HEK293T (cell line): ENCODE data around the gene DERA.
A peak's percentile ranks its signal among the peaks of the same experiment; 100 is the strongest.
"Not testable (repeated sequence)": the region's sequence is repeated elsewhere in the genome, so short reads cannot be mapped to it uniquely, and the experiment has no call there.

Experiments used
- CTCF ChIA-PET: fragments of 350-600 bp; formaldehyde crosslinking; extraction: SDS; loops from one replicate; lab custom pipeline; 2021; ENCODE audit warnings: antibody characterized with exemption, inconsistent platforms; lab: Yijun Ruan, JAX
- POLR2A ChIA-PET: fragments of 350-600 bp; formaldehyde crosslinking; extraction: SDS; loops from one replicate; lab custom pipeline; 2020; ENCODE audit warnings: antibody characterized with exemption, inconsistent platforms; lab: Yijun Ruan, JAX
- DNase-seq: peaks from one replicate; pipeline ENCODE4 v3.0.0; 2012; ENCODE audit warnings: mixed read lengths; ENCODE audit errors: extremely low spot score
- ARNT ChIP-seq: fragments of 450-650 bp; IDR thresholded peaks from 2 replicates; pipeline ENCODE4 v1.6.1; 2017; ENCODE audit warnings: mild to moderate bottlenecking
- BHLHE40 ChIP-seq: fragments of 450-650 bp; IDR thresholded peaks from 2 replicates; pipeline ENCODE4 v1.6.1; 2016; ENCODE audit warnings: mild to moderate bottlenecking, moderate library complexity, borderline replicate concordance
- CTBP1 ChIP-seq: fragments of 450-650 bp; IDR thresholded peaks from 2 replicates; pipeline ENCODE4 v1.6.1; 2016; ENCODE audit warnings: borderline replicate concordance
- ELF4 ChIP-seq: fragments of 450-650 bp; IDR thresholded peaks from 2 replicates; pipeline ENCODE4 v1.6.1; 2017; ENCODE audit warnings: antibody characterized with exemption
- FOXA1 ChIP-seq: fragments of 450-650 bp; IDR thresholded peaks from 2 replicates; pipeline ENCODE4 v1.6.1; 2016; ENCODE audit warnings: mild to moderate bottlenecking
- FOXK2 ChIP-seq: fragments of 450-650 bp; IDR thresholded peaks from 2 replicates; pipeline ENCODE4 v1.6.1; 2016; ENCODE audit warnings: mild to moderate bottlenecking
- FOXM1 ChIP-seq: fragments of 450-650 bp; IDR thresholded peaks from 2 replicates; pipeline ENCODE4 v1.6.1; 2017; ENCODE audit warnings: mild to moderate bottlenecking, borderline replicate concordance
- HDGF ChIP-seq: fragments of 450-650 bp; IDR thresholded peaks from 2 replicates; pipeline ENCODE4 v1.6.1; 2017; ENCODE audit warnings: antibody characterized with exemption, borderline replicate concordance
- L3MBTL2 ChIP-seq: fragments of 450-650 bp; conservative IDR thresholded peaks from 2 replicates; pipeline ENCODE4 v1.6.1; 2016; ENCODE audit warnings: mild to moderate bottlenecking
- LEF1 ChIP-seq: fragments of 450-650 bp; IDR thresholded peaks from 2 replicates; pipeline ENCODE4 v1.6.1; 2017; ENCODE audit warnings: mild to moderate bottlenecking, borderline replicate concordance
- NFRKB ChIP-seq: fragments of 450-650 bp; IDR thresholded peaks from 2 replicates; pipeline ENCODE4 v1.6.1; 2016; ENCODE audit warnings: mild to moderate bottlenecking, moderate library complexity
- SP1 ChIP-seq: fragments of 450-650 bp; IDR thresholded peaks from 2 replicates; pipeline ENCODE4 v1.6.1; 2017
- SUZ12 ChIP-seq: fragments of 450-650 bp; IDR thresholded peaks from 2 replicates; pipeline ENCODE4 v1.6.1; 2016; ENCODE audit warnings: mild to moderate bottlenecking
- TARDBP ChIP-seq: fragments of 450-650 bp; IDR thresholded peaks from 2 replicates; pipeline ENCODE4 v1.6.1; 2016
- ZNF384 ChIP-seq: fragments of 450-650 bp; IDR thresholded peaks from 2 replicates; pipeline ENCODE4 v1.6.1; 2016
- TF ChIP-seq, protein P1 (sequence below): fragments of 450-650 bp; IDR thresholded peaks from 2 replicates; pipeline ENCODE4 v1.6.1; 2016

Gene DERA

DNA sequence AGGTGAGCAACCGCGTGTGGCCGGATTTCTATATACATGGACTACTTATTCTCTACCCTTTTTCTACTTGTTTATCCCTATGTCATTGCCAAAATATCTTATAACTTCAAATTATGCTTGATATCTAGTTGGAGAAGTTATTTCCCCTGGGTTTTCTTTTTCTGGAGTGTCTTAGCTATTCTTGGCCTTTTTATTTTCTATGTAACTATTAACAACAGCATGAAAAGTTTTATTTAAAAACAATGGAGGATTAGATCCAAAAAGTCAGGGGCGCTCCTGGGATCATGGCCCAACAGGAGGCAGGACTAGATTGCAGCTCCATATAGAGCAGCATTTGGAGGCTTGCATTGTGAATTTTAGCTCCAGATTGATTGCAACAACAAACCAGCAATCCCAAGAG lies 37.6 kb upstream of the DERA start:
- no peak for DNase-seq
- POLR2A ChIA-PET: no interaction called here
- CTCF ChIA-PET: interaction anchor here (0.6 kb wide), 1 partner anchor 10 kb away, joined by 4 read pairs; no protein-coding TSS in a partner anchor
- no peak for TF ChIP-seq FOXM1
- no peak for TF ChIP-seq HDGF
- no peak for TF ChIP-seq L3MBTL2
- no peak for TF ChIP-seq CTBP1
- TF ChIP-seq NFRKB: no peak
- no peak for TF ChIP-seq SUZ12
- no peak for TF ChIP-seq SP1

DNA sequence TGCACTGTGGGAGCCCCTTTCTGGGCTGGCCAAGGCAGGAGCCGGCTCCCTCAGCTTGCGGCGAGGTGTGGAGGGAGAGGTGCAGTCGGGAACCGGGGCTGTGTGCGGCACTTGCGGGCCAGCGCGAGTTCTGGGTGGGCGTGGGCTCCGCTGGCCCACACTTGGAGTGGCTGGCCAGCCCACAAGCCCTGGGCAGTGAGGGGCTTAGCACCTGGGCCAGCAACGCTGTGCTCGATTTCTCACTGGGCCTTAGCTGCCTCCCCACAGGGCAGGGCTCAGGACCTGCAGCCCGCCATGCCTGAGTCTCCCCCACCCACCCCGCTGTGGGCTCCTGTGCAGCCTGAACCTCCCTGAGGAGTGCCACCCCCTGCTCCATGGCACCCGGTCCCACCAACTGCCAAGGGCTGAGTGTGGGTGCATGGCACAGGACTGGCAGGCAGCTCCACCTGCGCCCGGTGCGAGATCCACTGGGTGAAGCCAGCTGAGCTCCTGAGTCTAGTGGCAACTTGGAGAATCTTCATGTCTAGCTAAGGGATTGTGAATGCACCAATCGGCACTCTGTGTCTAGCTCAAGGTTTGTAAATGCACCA lies 36.5 kb upstream of the DERA start:
- CTCF ChIA-PET: interaction anchor here (1.2 kb wide), 1 partner anchor 24 kb away, joined by 4 read pairs; no protein-coding TSS in a partner anchor
- POLR2A ChIA-PET: not testable (repeated sequence)

DNA sequence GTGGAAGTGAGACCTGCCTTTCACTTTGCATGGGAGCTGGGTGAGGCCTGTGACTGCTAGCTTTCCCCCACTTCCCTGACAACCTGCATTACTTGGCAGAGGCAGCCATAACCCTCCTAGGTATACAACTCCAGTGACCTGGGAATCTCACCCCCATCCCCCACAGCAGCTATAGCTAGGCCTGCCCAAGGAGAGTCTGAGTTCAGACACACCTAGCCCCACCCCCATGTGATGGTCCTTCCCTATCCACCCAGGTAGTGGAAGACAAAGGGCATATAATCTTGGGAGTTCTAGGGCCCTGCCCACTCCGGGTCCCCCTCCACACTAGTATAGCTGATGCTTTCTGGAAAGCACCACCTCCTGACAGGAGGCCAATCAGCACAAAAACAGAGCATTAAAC lies 35.3 kb upstream of the DERA start:
- CTCF ChIA-PET: interaction anchor here (1.2 kb wide), 1 partner anchor 23 kb away, joined by 4 read pairs; no protein-coding TSS in a partner anchor
- POLR2A ChIA-PET: no interaction called here
- no peak for DNase-seq
- TF ChIP-seq, protein P1, sequence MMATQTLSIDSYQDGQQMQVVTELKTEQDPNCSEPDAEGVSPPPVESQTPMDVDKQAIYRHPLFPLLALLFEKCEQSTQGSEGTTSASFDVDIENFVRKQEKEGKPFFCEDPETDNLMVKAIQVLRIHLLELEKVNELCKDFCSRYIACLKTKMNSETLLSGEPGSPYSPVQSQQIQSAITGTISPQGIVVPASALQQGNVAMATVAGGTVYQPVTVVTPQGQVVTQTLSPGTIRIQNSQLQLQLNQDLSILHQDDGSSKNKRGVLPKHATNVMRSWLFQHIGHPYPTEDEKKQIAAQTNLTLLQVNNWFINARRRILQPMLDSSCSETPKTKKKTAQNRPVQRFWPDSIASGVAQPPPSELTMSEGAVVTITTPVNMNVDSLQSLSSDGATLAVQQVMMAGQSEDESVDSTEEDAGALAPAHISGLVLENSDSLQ: no peak
- TF ChIP-seq ELF4: no peak
- TF ChIP-seq FOXM1: no peak
- TF ChIP-seq SP1: no peak
- no peak for TF ChIP-seq FOXA1
- no peak for TF ChIP-seq TARDBP
- TF ChIP-seq CTBP1: no peak
- no peak for TF ChIP-seq LEF1
- no peak for TF ChIP-seq SUZ12
- TF ChIP-seq HDGF: no peak
- TF ChIP-seq ARNT: no peak
- TF ChIP-seq NFRKB: no peak
- no peak for TF ChIP-seq FOXK2
- no peak for TF ChIP-seq ZNF384
- TF ChIP-seq L3MBTL2: no peak
- no peak for TF ChIP-seq BHLHE40

More for the DNA sequence above, 36.5 kb upstream of the DERA start:
- not testable (repeated sequence) for DNase-seq

DNA sequence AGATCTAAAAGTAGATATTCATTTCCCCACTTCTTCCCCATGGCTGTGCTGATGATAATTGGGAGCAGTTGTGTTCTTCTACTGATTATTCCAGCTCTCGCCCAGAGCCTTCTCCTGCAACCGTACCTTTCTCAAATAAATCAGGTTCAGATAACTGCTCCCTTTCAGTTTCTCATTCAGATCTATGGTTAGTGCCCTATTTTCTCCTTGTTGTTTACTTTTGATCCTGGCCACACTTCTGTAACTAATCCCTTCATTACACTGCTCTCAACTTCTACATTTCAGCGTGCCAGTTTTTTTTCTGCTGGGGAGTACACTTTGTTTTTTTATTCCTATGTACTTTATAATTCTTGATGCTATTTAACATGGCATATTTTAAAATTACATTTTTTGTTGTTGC lies 31.7 kb upstream of the DERA start:
- ChIA-PET CTCF (no interaction called here), POLR2A (no interaction called here)
- TF ChIP-seq SP1: no peak
- no peak for TF ChIP-seq CTBP1
- no peak for TF ChIP-seq L3MBTL2
- DNase-seq: no peak

DNA sequence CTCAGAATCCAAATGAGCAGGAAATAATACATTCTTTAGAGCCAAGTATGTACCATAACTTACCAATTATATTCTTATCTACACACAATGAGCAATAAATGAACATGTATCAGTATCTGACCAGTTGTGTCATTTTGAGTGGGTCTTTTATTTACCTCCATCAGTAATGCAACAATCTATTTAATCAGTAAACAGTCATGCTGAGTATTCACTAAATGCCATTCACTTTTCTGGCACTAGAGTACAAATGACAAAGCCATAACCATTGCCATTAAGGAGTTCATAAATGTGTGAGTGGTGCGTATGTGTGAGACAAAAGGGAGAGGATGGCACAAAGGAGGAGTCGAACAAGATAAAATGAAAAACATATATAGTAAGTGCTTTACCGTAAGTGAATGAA lies 30.4 kb upstream of the DERA start:
- TF ChIP-seq ZNF384 (no peak), ARNT (no peak), L3MBTL2 (no peak), SUZ12 (no peak), FOXM1 (no peak)

DNA sequence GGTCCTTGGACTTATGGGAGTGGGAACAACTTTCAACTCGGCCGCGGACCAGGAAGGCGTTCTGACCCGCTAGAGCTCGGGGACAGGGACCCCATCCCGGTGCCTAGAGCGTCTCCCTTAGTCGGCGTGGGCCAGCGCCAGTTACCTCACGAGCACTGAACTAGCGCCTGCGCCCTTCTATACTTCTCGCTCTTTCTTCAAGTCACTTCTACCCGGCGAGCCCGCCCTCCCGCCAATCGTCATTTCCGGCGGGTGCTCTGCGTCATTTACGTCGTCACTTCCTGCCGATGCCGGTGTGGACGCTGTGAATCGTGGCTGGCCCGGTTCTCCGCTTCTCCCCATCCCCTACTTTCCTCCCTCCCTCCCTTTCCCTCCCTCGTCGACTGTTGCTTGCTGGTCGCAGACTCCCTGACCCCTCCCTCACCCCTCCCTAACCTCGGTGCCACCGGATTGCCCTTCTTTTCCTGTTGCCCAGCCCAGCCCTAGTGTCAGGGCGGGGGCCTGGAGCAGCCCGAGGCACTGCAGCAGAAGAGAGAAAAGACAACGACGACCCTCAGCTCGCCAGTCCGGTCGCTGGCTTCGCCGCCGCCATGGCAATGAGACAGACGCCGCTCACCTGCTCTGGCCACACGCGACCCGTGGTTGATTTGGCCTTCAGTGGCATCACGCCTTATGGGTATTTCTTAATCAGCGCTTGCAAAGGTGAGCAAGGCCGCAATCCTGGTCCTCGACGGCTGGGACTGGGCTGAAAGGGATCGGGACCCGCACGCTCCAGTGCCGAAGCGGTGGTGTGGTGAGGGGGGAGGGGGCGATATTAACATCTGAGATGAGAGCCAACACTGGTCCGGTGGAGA lies 28.8 kb upstream of the DERA start, which contains the start of gene STRAP:
Gene STRAP (plus strand): TSS at position 270 of the 854 bp plus-strand sequence. CDS start 321 bp downstream, at position 591.
- no peak for TF ChIP-seq TARDBP
- no peak for TF ChIP-seq FOXK2
- TF ChIP-seq CTBP1: no peak
- TF ChIP-seq SP1: no peak
- peak; percentile 76 for TF ChIP-seq L3MBTL2
- TF ChIP-seq, protein P1: peak; percentile 64
- peak; percentile 33; the same call in 1 of the 2 replicates for TF ChIP-seq ELF4
- POLR2A ChIA-PET: interaction anchor here (0.7 to 2.5 kb wide), 12 partner anchors 12 to 1079 kb away, joined by 3 to 19 read pairs (median 3); partner anchors contain the start of genes C12orf60, DERA and WBP11
- CTCF ChIA-PET: interaction anchor here (1.4 to 1.5 kb wide), 2 partner anchors 15 to 17 kb away, joined by 3 to 5 read pairs; no protein-coding TSS in a partner anchor
- peak; percentile 92 for DNase-seq

More for the DNA sequence above, 30.4 kb upstream of the DERA start:
- ChIA-PET CTCF (no interaction called here), POLR2A (no interaction called here)
- no peak for DNase-seq

DNA sequence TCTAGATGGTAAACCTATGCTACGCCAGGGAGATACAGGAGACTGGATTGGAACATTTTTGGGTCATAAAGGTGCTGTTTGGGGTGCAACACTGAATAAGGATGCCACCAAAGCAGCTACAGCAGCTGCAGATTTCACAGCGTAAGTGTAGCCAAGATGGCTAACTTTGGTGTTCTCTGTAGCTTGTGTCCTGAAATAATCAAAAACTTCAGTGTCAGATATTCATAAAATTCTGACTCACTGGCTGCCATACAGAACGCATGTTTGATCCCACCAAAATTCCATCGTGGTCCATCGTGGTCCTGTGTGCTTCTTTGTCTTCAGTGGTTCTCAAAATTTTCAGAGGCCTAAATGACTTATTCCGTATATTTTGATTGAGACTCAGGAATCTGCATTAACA lies 27.6 kb upstream of the DERA start:
- TF ChIP-seq NFRKB: no peak
- no peak for TF ChIP-seq ZNF384
- no peak for TF ChIP-seq LEF1
- TF ChIP-seq, protein P1: no peak
- no peak for TF ChIP-seq ARNT
- no peak for TF ChIP-seq BHLHE40
- no peak for TF ChIP-seq SUZ12
- TF ChIP-seq FOXK2: no peak
- no peak for TF ChIP-seq HDGF
- TF ChIP-seq L3MBTL2: no peak
- ChIA-PET CTCF (interaction anchor here (0.7 to 1.5 kb wide), 3 partner anchors 10 to 16 kb away, joined by 3 to 5 read pairs (median 4); no protein-coding TSS in a partner anchor), POLR2A (interaction anchor here (0.9 to 2.5 kb wide), 7 partner anchors 11 to 27 kb away, joined by 3 to 19 read pairs (median 4); partner anchors contain the start of gene DERA)
- no peak for DNase-seq
